HepG2 (cell line): ENCODE measurements around the gene MIEF1. TPM values are rescaled to one million over a fixed set of nuclear protein-coding genes. Genes with fewer than 3 reads are reported as not detected.

ENCODE experiments used
- ARHGAP35 ChIP-seq: sonication (generic); formaldehyde crosslinking; IDR thresholded peaks from 2 replicates; pipeline ENCODE4 v1.9.0; 2022; ENCODE audit warnings: mild to moderate bottlenecking, inconsistent platforms, moderate library complexity, missing genetic modification reagents, borderline replicate concordance
- DMTF1 ChIP-seq: sonication (generic); formaldehyde crosslinking; IDR thresholded peaks from 2 replicates; pipeline ENCODE4 v1.4.0; 2020; ENCODE audit warnings: mild to moderate bottlenecking, missing genetic modification reagents
- ESRRA ChIP-seq: sonication (generic); formaldehyde crosslinking; IDR thresholded peaks from 2 replicates; pipeline ENCODE4 v1.5.1; 2020; ENCODE audit warnings: mild to moderate bottlenecking, low read depth, missing genetic modification reagents
- MTERF4 ChIP-seq: sonication (generic); formaldehyde crosslinking; IDR thresholded peaks from 2 replicates; pipeline ENCODE4 v1.8.0; 2023; ENCODE audit warnings: mild to moderate bottlenecking, missing genetic modification reagents
- NFYB ChIP-seq: sonication (generic); formaldehyde crosslinking; IDR thresholded peaks from 2 replicates; pipeline ENCODE4 v1.4.0; 2020; ENCODE audit warnings: missing genetic modification reagents
- NR0B2 ChIP-seq: sonication (generic); formaldehyde crosslinking; IDR thresholded peaks from 2 replicates; pipeline ENCODE4 v1.4.0; 2020; ENCODE audit warnings: mild to moderate bottlenecking, missing genetic modification reagents
- POGZ ChIP-seq: sonication (generic); formaldehyde crosslinking; IDR thresholded peaks from 2 replicates; pipeline ENCODE4 v1.4.0; 2020; ENCODE audit warnings: mild to moderate bottlenecking, missing genetic modification reagents
- ZHX2 ChIP-seq, 2 experiments: sonication (generic) in 1 of 2; formaldehyde crosslinking in 1 of 2; IDR thresholded peaks; 2 replicates each; pipeline versions ENCODE4 v1.6.1 to v1.9.0; 2014 to 2022; ENCODE audit warnings: antibody characterized with exemption in 1 of 2, borderline replicate concordance in 1 of 2, inconsistent platforms in 1 of 2, low read depth in 1 of 2, missing genetic modification reagents in 1 of 2
- ZNF318 ChIP-seq: sonication (generic); formaldehyde crosslinking; IDR thresholded peaks from 2 replicates; pipeline ENCODE4 v1.4.0; 2020; ENCODE audit warnings: mild to moderate bottlenecking, missing genetic modification reagents
- polyA plus RNA-seq, 8 experiments: library from polyadenylated mRNA; depleted of rRNA in 3 of 8; stranded (reverse) in 7 of 8; unstranded in 1 of 8; fragments of >200 nt; fragmentation: Illumina TruSeq in 4 of 8; extraction: Trizol in 4 of 8; gene quantifications; 2 replicates each; pipeline versions ENCODE4 v1.2.1 to v1.2.3, GENCODE V29; 2011 to 2016; ENCODE audit warnings: low read depth in 4 of 8, missing spikeins in 1 of 8, mixed read lengths in 1 of 8; ENCODE audit not compliant: insufficient read depth in 1 of 8
- total RNA-seq, 5 experiments: library from RNA; depleted of rRNA; stranded (reverse); fragments of >200 nt; fragmentation: Illumina TruSeq; extraction: Trizol; gene quantifications; 2 replicates each; pipeline ENCODE4 v1.2.3, GENCODE V29; 2016; ENCODE audit warnings: low read depth in 1 of 5

MIEF1 gene
- total and polyA plus RNA-seq, 2 of the 13 experiments (the other 11 are each of a cell fraction or from before 2014, with no cell fraction given) = 21.7 to 34.8 TPM

GRCh38 chr22:39490135-39490798 lies 11.8 kb upstream of the MIEF1 start (continued):
- TF ChIP-seq NR0B2 (CRISPR knock-in tag) = no peak
- TF ChIP-seq ZHX2 (IDR thresholded peaks at IDR 0.05; ENCODE audit: low read depth) = no peak
- no peak for TF ChIP-seq ZHX2 (CRISPR knock-in tag; IDR thresholded peaks at IDR 0.05; ENCODE audit: borderline replicate concordance)
- TF ChIP-seq NFYB = peak; percentile 83
- no peak for TF ChIP-seq ARHGAP35 (CRISPR knock-in tag)
- TF ChIP-seq POGZ (CRISPR knock-in tag) = no peak
- TF ChIP-seq ZNF318 (CRISPR knock-in tag) = no peak
- no peak for TF ChIP-seq MTERF4 (CRISPR knock-in tag)
- no peak for TF ChIP-seq DMTF1 (CRISPR knock-in tag)
- no peak for TF ChIP-seq ESRRA (CRISPR knock-in tag)
